Measurements from ENCODE around the gene ATG2B.
A peak's percentile ranks its signal among the peaks of the same experiment; 100 is the strongest.
"Not testable (repeated sequence)": the region's sequence is repeated elsewhere in the genome, so short reads cannot be mapped to it uniquely, and the experiment has no call there.

The ATG2B gene

DNA sequence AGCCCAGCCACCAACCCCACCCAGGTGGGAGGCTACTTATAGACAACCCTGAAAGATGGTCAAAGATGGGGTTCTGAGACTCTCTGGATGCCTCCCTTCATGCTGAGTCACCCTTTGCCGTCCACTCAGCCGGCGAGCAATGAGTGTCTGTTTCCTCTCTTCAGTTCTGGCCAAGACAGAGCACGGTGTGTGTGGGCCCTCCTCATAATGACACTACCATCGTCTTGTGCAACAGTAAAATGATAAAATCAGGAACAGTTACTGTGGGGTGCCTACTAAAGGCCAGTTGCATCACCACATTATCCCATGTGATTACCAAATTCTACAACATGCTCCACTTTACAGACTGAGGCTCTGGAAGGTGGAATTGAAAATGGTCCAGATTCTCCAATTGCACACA lies 114.1 kb downstream of the ATG2B start:
- TF ChIP-seq, protein P1, sequence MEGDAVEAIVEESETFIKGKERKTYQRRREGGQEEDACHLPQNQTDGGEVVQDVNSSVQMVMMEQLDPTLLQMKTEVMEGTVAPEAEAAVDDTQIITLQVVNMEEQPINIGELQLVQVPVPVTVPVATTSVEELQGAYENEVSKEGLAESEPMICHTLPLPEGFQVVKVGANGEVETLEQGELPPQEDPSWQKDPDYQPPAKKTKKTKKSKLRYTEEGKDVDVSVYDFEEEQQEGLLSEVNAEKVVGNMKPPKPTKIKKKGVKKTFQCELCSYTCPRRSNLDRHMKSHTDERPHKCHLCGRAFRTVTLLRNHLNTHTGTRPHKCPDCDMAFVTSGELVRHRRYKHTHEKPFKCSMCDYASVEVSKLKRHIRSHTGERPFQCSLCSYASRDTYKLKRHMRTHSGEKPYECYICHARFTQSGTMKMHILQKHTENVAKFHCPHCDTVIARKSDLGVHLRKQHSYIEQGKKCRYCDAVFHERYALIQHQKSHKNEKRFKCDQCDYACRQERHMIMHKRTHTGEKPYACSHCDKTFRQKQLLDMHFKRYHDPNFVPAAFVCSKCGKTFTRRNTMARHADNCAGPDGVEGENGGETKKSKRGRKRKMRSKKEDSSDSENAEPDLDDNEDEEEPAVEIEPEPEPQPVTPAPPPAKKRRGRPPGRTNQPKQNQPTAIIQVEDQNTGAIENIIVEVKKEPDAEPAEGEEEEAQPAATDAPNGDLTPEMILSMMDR (IDR thresholded peaks at IDR 0.05; ENCODE audit: control insufficient read depth, insufficient read depth, low read depth, low read length, missing control alignments) = no peak
- peak; percentile 96 for DNase-seq (ENCODE audit: low read depth)
- no peak overlapping the region for H3K4me3 ChIP-seq (ENCODE audit: control insufficient read depth, low read depth, low read length)

- DNase-seq (ENCODE audit: low read depth) = no peak
- H3K4me3 ChIP-seq (ENCODE audit: control insufficient read depth, low read depth, low read length) = no peak overlapping the region
- TF ChIP-seq, protein P1 (IDR thresholded peaks at IDR 0.05; ENCODE audit: control insufficient read depth, insufficient read depth, low read depth, low read length, missing control alignments) = no peak
Measured at GRCh38 chr14:96247031-96247430, 116.1 kb downstream of the ATG2B start.

DNA sequence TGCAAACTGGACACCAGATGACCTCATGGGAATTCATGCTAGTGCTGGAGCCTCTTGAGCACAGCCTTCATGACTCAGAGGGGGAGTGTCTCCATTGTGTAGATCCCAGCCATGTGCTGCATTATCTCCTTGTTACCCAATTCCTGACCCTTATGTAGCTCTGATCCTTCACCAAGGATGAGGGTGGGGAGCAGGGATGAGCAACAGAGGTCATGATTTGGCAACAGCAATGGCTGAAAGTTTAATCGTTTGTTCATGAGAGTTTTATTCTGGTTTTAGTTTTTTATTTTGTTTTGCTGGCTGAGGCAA lies 116.6 kb downstream of the ATG2B start:
- TF ChIP-seq, protein P1 (IDR thresholded peaks at IDR 0.05; ENCODE audit: control insufficient read depth, insufficient read depth, low read depth, low read length, missing control alignments) = no peak
- no peak overlapping the region for H3K4me3 ChIP-seq (ENCODE audit: control insufficient read depth, low read depth, low read length)

DNA sequence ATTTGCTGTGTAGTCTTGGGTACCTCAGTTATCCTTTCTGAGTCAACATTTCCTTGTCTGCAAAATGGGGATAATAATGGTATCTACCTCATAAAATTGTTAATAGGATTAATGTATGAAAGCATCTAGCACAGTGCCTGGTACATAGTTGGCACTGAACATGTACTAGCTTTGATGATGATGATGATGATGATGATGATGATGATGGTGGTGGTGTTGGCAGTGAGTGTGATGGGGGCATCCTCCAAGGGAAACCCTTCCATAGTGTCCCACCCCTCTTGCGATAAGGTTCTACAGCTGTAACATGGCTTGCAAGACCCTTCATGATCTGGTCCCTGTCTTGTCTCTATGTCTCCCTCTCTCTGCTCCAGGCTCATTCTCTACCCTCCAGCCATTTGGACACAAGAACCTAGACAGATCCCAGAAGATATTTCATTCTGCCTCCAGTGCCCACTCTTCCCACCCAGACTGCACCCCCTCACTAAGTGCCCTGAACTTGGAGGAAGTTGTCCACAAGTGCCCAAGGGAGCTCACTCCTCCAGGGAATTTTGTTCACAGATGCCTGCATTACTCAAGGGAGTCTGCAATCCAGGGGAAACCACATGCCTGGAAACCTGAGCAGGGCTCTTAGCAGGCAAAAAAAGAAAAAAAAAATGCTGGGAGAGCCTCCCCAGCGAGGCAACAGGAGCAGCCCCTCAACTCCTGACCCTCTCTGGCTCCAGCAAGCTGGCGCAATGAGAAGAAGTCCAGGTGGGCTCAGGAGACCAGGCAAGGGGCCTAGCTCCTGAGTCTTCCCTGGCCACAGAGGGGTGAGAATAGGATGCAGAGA lies 117.2 kb downstream of the ATG2B start:
- peak; percentile 64 for DNase-seq (ENCODE audit: low read depth)
- no peak overlapping the region for H3K4me3 ChIP-seq (ENCODE audit: control insufficient read depth, low read depth, low read length)
- TF ChIP-seq, protein P1 (IDR thresholded peaks at IDR 0.05; ENCODE audit: control insufficient read depth, insufficient read depth, low read depth, low read length, missing control alignments) = peak; percentile 22

More for the DNA sequence above, 116.6 kb downstream of the ATG2B start:
- DNase-seq (ENCODE audit: low read depth) = peak; percentile 95

GRCh38 chr14:96245074-96245473 lies 118.1 kb downstream of the ATG2B start:
- H3K4me3 ChIP-seq (ENCODE audit: control insufficient read depth, low read depth, low read length); DNase-seq (ENCODE audit: low read depth): not testable (repeated sequence)

- TF ChIP-seq, protein P1 (IDR thresholded peaks at IDR 0.05; ENCODE audit: control insufficient read depth, insufficient read depth, low read depth, low read length, missing control alignments) = no peak
- no peak overlapping the region for H3K4me3 ChIP-seq (ENCODE audit: control insufficient read depth, low read depth, low read length)
- DNase-seq (ENCODE audit: low read depth) = no peak
Measured at GRCh38 chr14:96243785-96244184, 119.4 kb downstream of the ATG2B start.

DNA sequence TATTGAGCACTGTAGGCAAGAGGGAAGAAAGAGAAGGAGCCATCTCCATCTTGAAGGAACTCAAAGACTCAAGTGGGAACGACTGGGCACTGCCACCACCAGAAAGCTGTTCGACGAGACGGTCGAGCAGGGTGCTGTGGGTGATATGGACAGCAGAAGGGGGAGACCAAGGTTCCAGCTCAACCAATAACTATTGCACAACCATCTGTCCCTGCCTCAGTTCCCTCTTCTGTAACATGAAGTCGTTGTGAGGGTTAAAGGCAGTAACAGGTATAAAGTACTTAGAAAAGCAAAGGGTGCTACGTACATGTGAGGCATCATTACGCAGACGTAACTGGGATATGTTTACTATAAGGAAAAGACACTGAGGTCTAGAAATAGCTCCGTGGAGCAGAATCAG lies 121.0 kb downstream of the ATG2B start:
- TF ChIP-seq, protein P1 (IDR thresholded peaks at IDR 0.05; ENCODE audit: control insufficient read depth, insufficient read depth, low read depth, low read length, missing control alignments) = no peak
- no peak overlapping the region for H3K4me3 ChIP-seq (ENCODE audit: control insufficient read depth, low read depth, low read length)
- DNase-seq (ENCODE audit: low read depth) = no peak
